Measurements from ENCODE around the gene SBK3.

Gene SBK3

DNA sequence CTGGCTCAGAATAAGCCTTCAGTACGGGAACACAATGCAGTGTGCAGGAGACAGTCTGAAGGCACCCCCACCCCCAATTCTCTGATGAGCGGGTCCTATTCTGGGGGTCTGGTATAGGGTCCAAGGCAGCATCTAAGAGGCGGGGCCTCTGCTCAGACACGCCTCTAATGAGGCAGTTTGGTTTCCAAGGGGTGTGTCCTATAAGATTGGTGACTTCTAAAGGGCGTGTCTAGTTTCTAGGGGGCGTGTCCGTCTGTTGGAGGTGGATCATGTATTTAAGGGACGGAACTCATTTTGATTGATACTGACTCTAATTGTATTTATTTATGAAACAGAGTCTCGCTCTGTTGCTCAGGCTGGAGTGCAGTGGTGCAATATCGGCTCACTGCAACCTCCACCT lies 45.3 kb upstream of the SBK3 start:
- Histone ChIP-seq H3K9me3 (ENCODE audit: insufficient read depth, low read depth, low read length) (no peaks in the 10 kb centered on the region), H4K8ac (ENCODE audit: low read depth, low read length) (no peak overlapping the region), H4K91ac (ENCODE audit: low read depth, low read length) (no peak overlapping the region), H2BK120ac (ENCODE audit: insufficient read depth, low read length, poor library complexity) (no peak overlapping the region), H3K14ac (ENCODE audit: low read length) (no peak overlapping the region), H3K23ac (ENCODE audit: low read length) (no peak overlapping the region), H2BK5ac (ENCODE audit: low read depth, low read length, poor library complexity) (no peak overlapping the region), H3K27ac (ENCODE audit: low read depth, low read length) (no peak overlapping the region), H3K4ac (ENCODE audit: low read depth, low read length) (no peak overlapping the region), H3K27me3 (ENCODE audit: insufficient read depth, low read length) (no peaks in the 10 kb centered on the region), H2AK5ac (ENCODE audit: low read length) (no peak overlapping the region), H3K36me3 (ENCODE audit: control insufficient read depth in 1 of 2, insufficient read depth in 2 of 2, low read length in 2 of 2) (peaks cover 20 to 33% of the 10 kb centered on the region in 2 experiments), H3K79me2 (ENCODE audit: control insufficient read depth, insufficient read depth, low read length, poor library complexity) (no peaks in the 10 kb centered on the region), H2AFZ (ENCODE audit: insufficient read depth, low read length, poor library complexity) (no peak overlapping the region), H3K4me2 (ENCODE audit: low read length) (no peak overlapping the region), H4K12ac (ENCODE audit: low read depth, low read length) (no peak overlapping the region), H3K18ac (ENCODE audit: low read length) (no peak overlapping the region), H2BK12ac (ENCODE audit: low read length) (no peak overlapping the region), H3K4me3 (ENCODE audit: low read depth, low read length) (no peak overlapping the region), H3K79me1 (ENCODE audit: low read length) (peaks cover 9% of the 10 kb centered on the region), H3K9ac (ENCODE audit: low read length) (no peak overlapping the region), H3K4me1 (ENCODE audit: control insufficient read depth in 1 of 2, insufficient read depth in 2 of 2, low read length in 2 of 2) (peaks cover 5 to 11% of the 10 kb centered on the region in 2 experiments)
- WGBS (ENCODE audit: extremely low coverage, insufficient coverage, insufficient read length) = no CpG with 5 or more reads among the region's 10 CpGs
- DNase-seq = no peak

DNA sequence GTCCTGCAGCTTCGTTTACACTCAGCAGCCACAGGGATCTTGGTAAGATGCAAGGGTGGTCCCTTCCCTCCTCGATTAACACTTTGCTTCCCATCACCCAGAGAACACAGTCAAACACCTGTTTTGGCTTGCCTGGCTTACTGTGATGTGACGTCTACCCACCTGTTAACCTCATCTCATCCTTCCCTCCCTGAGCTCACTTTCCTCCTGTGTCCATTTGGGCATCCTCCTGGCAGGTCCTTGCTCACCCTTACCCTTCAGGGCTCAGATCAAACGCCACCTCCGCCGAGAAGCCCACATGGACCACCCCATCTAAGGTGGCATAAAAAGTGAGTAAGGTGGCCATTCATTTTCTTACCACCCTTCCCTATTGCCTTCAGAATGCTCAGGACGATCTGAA lies 44.8 kb upstream of the SBK3 start:
- Histone ChIP-seq H3K27me3 (ENCODE audit: insufficient read depth, low read length) (no peaks in the 10 kb centered on the region), H4K91ac (ENCODE audit: low read depth, low read length) (no peak overlapping the region), H2AFZ (ENCODE audit: insufficient read depth, low read length, poor library complexity) (no peak overlapping the region), H2AK5ac (ENCODE audit: low read length) (no peak overlapping the region), H3K79me2 (ENCODE audit: control insufficient read depth, insufficient read depth, low read length, poor library complexity) (peaks cover 2% of the 10 kb centered on the region), H2BK120ac (ENCODE audit: insufficient read depth, low read length, poor library complexity) (no peak overlapping the region), H3K23ac (ENCODE audit: low read length) (no peak overlapping the region), H3K9me3 (ENCODE audit: insufficient read depth, low read depth, low read length) (no peaks in the 10 kb centered on the region), H2BK12ac (ENCODE audit: low read length) (no peak overlapping the region), H3K4ac (ENCODE audit: low read depth, low read length) (no peak overlapping the region), H3K36me3 (ENCODE audit: control insufficient read depth in 1 of 2, insufficient read depth in 2 of 2, low read length in 2 of 2) (peaks cover 17 to 28% of the 10 kb centered on the region in 2 experiments), H4K8ac (ENCODE audit: low read depth, low read length) (no peak overlapping the region), H3K79me1 (ENCODE audit: low read length) (peaks cover 12% of the 10 kb centered on the region), H3K14ac (ENCODE audit: low read length) (no peak overlapping the region), H3K9ac (ENCODE audit: low read length) (no peak overlapping the region), H3K18ac (ENCODE audit: low read length) (no peak overlapping the region), H2BK5ac (ENCODE audit: low read depth, low read length, poor library complexity) (no peak overlapping the region), H3K4me1 (ENCODE audit: control insufficient read depth in 1 of 2, insufficient read depth in 2 of 2, low read length in 2 of 2) (peaks cover 8 to 13% of the 10 kb centered on the region in 2 experiments), H4K12ac (ENCODE audit: low read depth, low read length) (no peak overlapping the region), H3K4me3 (ENCODE audit: low read depth, low read length) (no peak overlapping the region), H3K4me2 (ENCODE audit: low read length) (no peak overlapping the region), H3K27ac (ENCODE audit: low read depth, low read length) (no peak overlapping the region)
- no peak for DNase-seq
- WGBS (ENCODE audit: extremely low coverage, insufficient coverage, insufficient read length) = no CpG with 5 or more reads among the region's 7 CpGs

DNA sequence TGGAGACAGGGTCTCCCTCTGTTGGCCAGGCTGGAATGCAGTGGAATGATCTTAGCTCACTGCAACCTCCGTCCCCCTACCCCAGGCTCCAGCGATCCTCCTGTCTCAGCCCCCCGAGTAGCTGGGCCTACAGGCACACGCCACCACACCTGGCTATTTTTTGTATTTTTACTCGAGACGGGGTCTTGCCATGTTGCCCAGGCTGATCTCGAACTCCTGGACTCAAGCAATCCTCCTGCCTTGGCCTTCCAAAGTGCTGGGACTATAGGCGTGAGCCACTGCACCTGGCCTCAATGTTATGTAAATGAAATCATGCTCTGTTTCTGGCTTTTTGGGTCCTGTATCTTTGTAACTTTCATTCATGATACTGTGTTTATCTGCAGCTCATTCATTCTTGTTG lies 43.4 kb upstream of the SBK3 start:
- no peak overlapping the region for H3K18ac ChIP-seq (ENCODE audit: low read length)
- H4K12ac ChIP-seq (ENCODE audit: low read depth, low read length) = no peak overlapping the region
- no peak overlapping the region for H2BK120ac ChIP-seq (ENCODE audit: insufficient read depth, low read length, poor library complexity)
- no peak overlapping the region for H2BK5ac ChIP-seq (ENCODE audit: low read depth, low read length, poor library complexity)
- H3K14ac ChIP-seq (ENCODE audit: low read length) = no peak overlapping the region
- no peak overlapping the region for H4K91ac ChIP-seq (ENCODE audit: low read depth, low read length)
- H3K9ac ChIP-seq (ENCODE audit: low read length) = no peak overlapping the region
- H2BK12ac ChIP-seq (ENCODE audit: low read length) = no peak overlapping the region
- no peak overlapping the region for H3K4me3 ChIP-seq (ENCODE audit: low read depth, low read length)
- H2AFZ ChIP-seq (ENCODE audit: insufficient read depth, low read length, poor library complexity) = no peak overlapping the region
- H4K8ac ChIP-seq (ENCODE audit: low read depth, low read length) = no peak overlapping the region
- H3K36me3 ChIP-seq (ENCODE audit: control insufficient read depth in 1 of 2, insufficient read depth in 2 of 2, low read length in 2 of 2) = peaks cover 17 to 20% of the 10 kb centered on the region in 2 experiments
- no peak for DNase-seq
- H3K9me3 ChIP-seq (ENCODE audit: insufficient read depth, low read depth, low read length) = no peaks in the 10 kb centered on the region
- no CpG with 5 or more reads among the region's 8 CpGs for WGBS (ENCODE audit: extremely low coverage, insufficient coverage, insufficient read length)
- no peak overlapping the region for H3K4me2 ChIP-seq (ENCODE audit: low read length)
- H3K4me1 ChIP-seq (ENCODE audit: control insufficient read depth in 1 of 2, insufficient read depth in 2 of 2, low read length in 2 of 2) = peaks cover 8 to 13% of the 10 kb centered on the region in 2 experiments
- no peak overlapping the region for H3K27ac ChIP-seq (ENCODE audit: low read depth, low read length)
- H3K27me3 ChIP-seq (ENCODE audit: insufficient read depth, low read length) = no peaks in the 10 kb centered on the region
- peaks cover 12% of the 10 kb centered on the region for H3K79me1 ChIP-seq (ENCODE audit: low read length)
- no peak overlapping the region for H2AK5ac ChIP-seq (ENCODE audit: low read length)
- no peak overlapping the region for H3K23ac ChIP-seq (ENCODE audit: low read length)
- H3K79me2 ChIP-seq (ENCODE audit: control insufficient read depth, insufficient read depth, low read length, poor library complexity) = peaks cover 2% of the 10 kb centered on the region
- H3K4ac ChIP-seq (ENCODE audit: low read depth, low read length) = no peak overlapping the region

DNA sequence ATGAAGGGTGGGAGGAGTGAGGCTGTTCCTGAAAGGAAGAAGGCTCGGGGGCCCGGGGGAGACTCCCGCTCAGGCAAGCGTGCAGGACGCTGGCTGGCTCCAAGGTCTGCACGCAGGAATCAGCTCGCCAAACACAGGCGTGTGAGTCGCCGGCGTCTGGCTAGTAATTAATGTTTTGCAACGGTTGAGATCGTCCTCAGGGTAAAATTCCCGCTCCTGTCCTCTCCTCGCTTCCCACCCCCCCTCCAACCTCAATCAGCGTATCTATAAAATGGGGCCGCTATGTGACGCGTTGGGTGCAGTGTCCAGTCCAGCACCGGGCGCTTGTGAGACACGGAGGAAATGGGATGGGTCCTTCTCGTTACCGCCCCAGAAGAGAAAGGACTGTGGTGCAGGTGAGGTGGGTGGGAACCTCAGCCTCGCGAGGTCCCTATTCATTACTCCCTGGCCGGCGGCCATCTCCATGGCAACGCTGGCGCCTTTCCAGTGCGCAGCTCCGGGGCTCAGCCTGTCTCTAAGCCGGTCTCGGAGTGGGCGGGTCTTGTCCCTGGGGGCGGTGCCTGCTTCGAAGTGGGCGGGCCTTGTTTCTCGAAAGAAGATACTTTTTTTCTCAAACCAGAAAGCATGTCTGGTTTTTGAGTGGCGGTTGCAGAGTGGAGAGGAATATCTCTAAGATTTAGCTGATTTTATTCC lies 41.8 kb upstream of the SBK3 start:
- H3K4me2 ChIP-seq (ENCODE audit: low read length) = peak overlapping the region; percentile 78
- H2AK5ac ChIP-seq (ENCODE audit: low read length) = peak overlapping the region; percentile 18
- H2AFZ ChIP-seq (ENCODE audit: insufficient read depth, low read length, poor library complexity) = peak overlapping the region; percentile 97
- H2BK5ac ChIP-seq (ENCODE audit: low read depth, low read length, poor library complexity) = peak overlapping the region; percentile 43
- peak overlapping the region; percentile 46 for H3K18ac ChIP-seq (ENCODE audit: low read length)
- no peak overlapping the region for H3K23ac ChIP-seq (ENCODE audit: low read length)
- peak overlapping the region; percentile 61 for H4K91ac ChIP-seq (ENCODE audit: low read depth, low read length)
- peak overlapping the region; percentile 30 for H2BK12ac ChIP-seq (ENCODE audit: low read length)
- peak overlapping the region; percentile 30 for H3K4me3 ChIP-seq (ENCODE audit: low read depth, low read length)
- H3K79me2 ChIP-seq (ENCODE audit: control insufficient read depth, insufficient read depth, low read length, poor library complexity) = peaks cover 2% of the 10 kb centered on the region
- H3K79me1 ChIP-seq (ENCODE audit: low read length) = peaks cover 12% of the 10 kb centered on the region
- H2BK120ac ChIP-seq (ENCODE audit: insufficient read depth, low read length, poor library complexity) = peak overlapping the region; percentile 68
- peak; percentile 70 to 82 for DNase-seq
- no peak overlapping the region for H3K9ac ChIP-seq (ENCODE audit: low read length)
- H3K9me3 ChIP-seq (ENCODE audit: insufficient read depth, low read depth, low read length) = no peaks in the 10 kb centered on the region
- peak overlapping the region; percentile 53 for H3K14ac ChIP-seq (ENCODE audit: low read length)
- no CpG with 5 or more reads among the region's 40 CpGs for WGBS (ENCODE audit: extremely low coverage, insufficient coverage, insufficient read length)
- H4K12ac ChIP-seq (ENCODE audit: low read depth, low read length) = peak overlapping the region; percentile 51
- no peak overlapping the region for H3K4ac ChIP-seq (ENCODE audit: low read depth, low read length)
- no peaks in the 10 kb centered on the region for H3K27me3 ChIP-seq (ENCODE audit: insufficient read depth, low read length)
- H3K36me3 ChIP-seq (ENCODE audit: control insufficient read depth in 1 of 2, insufficient read depth in 2 of 2, low read length in 2 of 2) = peaks cover 3 to 4% of the 10 kb centered on the region in 2 experiments
- peak overlapping the region; percentile 43 for H3K27ac ChIP-seq (ENCODE audit: low read depth, low read length)
- H3K4me1 ChIP-seq (ENCODE audit: control insufficient read depth in 1 of 2, insufficient read depth in 2 of 2, low read length in 2 of 2) = peaks cover 8 to 13% of the 10 kb centered on the region in 2 experiments
- peak overlapping the region; percentile 26 for H4K8ac ChIP-seq (ENCODE audit: low read depth, low read length)
